Hematopoietic multipotent progenitor cell treated with erythropoietin and hydrocortisone succinate and interleukin-3 and kit ligand, for 15 days (in vitro differentiated cells): ENCODE measurements around the gene PYGM.

Experiments
- DNase-seq: peaks from one replicate; pipeline ENCODE4 v3.0.0-alpha.2; 2015; ENCODE audit warnings: low spot score

The PYGM gene

DNA sequence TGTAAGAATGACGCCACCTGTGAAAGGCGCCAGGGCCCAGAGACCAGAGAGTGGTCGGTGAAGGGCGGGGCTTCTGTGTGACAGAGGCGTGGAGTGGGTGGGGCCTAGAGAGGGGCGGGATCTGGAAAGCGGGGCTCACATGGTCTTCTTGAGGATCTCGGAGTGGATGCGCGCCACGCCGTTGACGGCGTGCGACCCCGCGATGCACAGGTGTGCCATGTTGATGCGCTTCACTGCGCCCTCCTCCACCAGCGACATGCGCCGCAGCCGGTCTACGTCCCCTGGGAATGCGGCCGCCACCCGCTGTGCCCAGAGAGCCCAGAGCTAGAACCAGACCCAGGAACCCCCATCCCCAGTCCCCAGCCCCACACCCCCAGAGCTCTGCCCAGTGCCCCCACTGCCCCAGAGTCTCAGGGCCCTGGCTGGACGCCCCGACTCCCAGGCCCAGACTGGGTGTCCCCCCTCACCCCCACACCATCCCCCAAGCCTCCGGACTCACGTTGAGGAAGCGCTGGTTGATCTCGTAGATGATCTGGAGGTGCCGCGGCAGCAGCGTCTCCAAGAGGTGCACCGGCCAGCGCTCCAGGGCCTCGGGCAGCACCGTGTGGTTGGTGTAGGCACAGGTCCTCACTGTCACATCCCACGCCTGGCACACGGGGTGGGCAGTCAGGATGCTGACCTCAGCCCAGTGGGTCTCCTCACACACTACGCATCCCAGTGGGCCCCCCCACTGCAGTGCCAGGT is 6.2 kb downstream of the PYGM start:
- DNase-seq = no peak

DNA sequence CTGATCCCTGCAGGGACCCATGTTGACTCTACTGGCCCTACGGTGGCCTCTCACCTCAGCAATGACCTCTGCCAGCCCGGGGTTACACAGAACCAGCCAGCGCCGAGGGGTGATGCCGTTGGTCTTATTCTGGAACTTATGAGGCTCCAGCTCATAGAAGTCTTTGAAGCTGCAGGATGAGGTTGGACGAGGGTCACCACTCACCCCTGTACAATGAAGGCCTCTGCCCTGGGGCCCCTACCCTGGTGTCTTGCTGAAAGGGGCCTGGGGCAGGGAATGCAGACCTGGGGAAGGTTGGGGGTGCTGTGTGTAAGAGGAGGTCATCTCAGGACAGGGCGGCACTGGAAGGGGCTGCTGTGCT is 6.8 kb downstream of the PYGM start:
- no peak for DNase-seq

DNA sequence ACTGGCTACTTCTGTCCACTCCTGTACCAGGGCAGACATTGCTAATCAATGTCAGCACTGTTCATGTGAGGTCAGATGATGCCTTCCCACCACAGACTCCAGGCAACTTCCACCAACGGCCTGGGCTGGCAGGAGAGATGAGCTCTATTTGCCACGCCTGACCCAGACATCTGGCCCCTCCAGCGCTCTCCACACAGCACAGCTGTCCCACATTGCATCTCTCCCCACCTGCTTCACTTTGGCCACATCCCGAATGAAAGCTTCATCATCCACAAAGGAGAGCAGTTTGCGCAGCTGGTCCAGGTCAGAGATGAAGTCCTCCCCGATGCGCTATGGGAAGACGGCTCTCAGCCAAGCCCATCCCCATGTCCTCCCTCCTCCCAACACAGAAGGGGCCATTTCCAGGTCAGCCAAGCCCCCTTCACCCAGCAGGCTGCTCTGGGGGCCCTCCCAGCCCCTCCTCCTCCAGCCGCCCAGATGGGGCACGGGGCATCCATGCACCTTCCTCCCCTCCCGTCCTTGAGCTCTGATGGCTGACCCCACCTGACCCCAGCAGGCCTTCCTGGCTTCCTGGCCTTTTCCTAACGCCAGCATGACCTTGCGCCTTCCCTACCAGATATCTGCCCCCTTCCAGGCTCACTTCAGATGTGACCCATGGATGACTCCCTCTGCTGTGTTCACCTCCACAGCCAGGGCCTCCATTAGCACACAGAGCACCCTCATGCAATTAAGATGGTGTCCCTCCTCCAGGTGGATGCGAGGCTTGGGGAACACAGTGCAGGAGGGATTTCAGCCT is 7.4 kb downstream of the PYGM start:
- DNase-seq = no peak

DNA sequence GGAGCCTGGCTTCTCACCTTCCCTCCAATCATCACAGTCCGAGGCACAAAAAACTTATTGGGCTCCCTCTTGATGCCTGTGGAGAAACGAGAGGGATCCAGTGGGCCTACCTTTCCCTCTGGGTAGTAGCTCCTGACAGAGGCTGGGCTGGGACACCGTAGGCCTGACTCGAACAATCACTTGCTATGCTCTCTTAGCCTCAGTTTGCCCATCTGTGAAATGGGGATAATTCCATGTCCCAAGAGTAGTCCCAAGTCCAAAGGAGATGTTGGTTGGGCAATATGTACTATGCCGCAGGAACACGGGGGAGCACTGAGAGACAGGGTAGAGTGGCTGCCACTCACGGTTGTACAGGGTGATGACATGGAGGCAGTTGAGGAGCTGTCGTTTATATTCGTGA is 8.2 kb downstream of the PYGM start:
- DNase-seq = no peak

DNA sequence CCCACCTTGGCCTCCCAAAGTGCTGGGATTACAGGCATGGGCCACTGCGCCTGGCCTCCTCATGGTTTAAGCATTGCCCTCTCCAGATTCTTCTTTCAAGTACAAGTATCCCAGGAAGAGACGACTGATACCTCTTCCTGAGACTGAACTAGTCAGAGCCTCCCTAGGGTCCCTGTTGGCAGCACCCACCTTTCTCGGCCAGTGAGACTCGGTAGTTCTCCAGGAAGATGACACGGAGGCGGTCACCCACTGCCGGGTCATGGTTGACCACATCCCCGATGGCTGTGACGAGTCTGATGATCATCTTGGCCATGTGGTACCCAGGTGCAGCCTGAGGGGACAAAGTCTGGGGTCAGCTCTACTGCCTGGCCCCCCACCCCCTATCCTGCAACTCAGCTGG is 8.6 kb downstream of the PYGM start:
- no peak for DNase-seq

DNA sequence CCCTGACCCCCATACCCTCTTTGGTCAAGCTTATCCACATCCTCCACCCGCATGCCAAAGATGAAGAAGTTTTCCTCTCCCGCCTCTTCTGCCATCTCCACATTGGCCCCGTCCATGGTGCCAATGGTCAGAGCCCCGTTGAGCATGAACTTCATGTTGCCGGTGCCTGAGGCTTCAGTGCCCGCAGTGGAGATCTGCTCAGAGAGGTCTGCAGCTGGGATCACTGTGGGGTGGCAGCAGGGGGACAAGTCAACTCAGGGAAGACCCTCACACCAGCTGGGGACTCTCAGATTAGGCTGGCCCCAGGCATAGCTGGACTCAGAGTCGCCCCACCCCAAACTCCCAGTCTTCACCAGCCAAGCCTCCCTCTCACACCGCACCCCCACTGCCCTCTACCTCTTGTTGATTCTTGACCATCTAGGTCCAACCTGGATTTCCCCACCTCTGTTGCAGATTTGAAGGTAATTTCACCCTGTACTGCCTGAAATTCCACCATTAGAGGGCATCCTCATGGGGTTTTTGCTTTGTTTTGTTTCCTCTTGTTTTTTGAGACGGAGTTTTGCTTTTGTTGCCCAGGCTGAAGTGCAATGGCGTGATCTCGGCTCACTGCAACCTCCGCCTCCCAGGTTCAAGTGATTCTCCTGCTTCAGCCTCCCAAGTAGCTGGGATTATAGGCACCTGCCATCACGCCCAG is 9.3 kb downstream of the PYGM start:
- no peak for DNase-seq

DNA sequence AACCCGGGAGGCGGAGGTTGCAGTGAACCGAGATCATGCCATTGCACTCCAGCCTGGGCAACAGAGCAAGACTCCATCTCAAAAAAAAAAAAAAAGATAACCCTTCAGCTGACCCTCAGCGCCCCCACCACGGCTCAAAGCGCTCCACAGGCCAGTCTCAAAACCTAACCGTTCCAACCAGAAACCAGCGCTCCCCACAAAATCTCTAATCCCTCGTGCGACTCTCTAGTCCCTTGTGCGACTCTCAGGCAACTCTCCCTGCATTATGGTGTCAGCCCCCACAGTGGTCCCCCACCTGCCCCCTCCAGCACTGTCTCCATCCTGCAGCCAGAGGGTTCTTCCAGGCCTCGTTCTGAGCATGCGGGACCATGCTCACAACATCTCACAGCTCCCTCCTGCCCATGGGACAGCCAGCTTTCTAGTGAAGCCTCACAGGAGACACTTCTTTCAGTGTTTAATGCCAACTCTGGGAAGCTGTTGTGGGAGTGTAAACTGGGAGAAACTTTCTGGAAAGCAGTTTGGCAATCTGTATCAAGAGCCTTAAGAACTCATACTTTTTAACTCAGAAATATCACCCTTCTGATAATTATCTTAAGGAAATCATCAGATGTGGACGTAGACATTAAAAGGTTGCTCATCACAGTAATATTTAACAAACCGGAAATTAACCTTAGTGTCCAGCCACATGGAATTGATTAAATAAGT is 11.7 kb downstream of the PYGM start:
- no peak for DNase-seq

DNA sequence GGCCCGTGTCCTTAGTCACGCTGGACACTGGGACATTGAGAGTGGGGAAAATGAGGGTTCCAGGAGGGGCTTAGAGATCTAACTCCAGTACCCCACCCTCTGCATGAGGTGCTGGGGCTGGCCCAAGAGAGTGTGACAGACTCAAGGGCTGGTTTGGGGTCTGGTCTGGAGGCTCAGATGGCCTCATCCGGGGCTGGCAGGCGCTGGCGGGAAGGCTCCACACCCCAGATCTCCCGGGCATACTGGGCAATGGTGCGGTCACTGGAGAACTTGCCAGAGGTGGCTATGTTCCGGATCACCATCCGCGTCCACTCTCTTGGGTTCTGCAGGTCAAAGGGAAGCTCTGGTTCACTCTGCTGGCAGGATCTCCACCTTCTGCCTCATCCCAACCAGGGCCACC is 13.3 kb downstream of the PYGM start:
- no peak for DNase-seq

DNA sequence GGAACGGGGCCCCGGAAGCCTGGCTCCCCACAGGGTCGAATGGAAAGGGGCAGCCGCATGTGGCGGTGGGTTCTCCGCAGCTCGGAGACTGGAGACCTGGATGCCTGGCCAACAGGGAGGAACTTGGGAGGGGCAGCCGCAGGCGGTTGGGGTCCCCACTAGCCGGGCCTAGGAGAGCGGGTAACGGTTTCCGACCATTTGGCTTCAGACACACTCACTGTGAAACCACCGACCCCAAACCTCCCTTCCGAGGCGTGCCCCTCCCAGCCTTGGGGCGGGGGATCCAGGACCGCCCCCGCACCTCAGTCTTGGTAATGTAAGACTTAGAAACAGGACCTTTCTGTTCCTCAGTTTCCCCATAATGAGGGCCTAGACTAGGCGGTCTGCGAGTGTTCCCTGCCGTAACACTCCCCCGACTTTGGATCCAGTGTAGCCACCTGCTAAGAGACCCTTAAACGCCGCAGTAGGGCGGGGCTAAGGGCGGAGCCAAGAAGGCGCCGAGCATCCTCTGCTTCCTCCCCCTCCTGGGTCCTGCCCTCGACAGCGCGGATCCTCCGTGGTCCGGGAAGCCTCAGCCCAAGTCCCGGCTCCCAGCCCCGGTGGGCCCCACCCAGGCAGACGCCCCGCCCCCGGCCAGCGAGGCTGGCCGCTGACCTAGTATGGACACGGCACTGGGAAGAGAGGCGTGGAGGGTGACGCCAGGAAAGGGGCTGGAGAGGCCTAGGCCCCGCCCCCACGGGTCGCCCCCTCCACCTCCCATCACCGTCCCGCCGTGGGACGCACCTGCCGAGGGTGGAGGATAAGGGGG is 14.0 kb downstream of the PYGM start:
- no peak for DNase-seq

DNA sequence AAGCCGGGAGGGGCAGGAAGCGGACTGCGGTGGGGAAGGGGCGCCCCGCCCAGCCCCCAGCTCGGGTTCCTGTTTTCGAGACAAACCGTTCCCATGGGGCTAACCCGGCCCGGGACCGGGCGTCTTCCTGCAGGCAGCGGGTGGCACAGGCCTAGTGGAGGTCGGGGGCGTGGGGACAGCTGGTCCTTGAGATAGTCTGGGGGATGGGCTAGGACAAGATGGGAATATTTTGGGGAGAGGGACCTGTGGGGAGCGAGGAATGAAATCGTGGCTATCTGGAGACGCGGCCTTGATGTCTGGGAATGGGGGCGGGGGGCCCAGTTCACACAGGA is 14.6 kb downstream of the PYGM start:
- no peak for DNase-seq

DNA sequence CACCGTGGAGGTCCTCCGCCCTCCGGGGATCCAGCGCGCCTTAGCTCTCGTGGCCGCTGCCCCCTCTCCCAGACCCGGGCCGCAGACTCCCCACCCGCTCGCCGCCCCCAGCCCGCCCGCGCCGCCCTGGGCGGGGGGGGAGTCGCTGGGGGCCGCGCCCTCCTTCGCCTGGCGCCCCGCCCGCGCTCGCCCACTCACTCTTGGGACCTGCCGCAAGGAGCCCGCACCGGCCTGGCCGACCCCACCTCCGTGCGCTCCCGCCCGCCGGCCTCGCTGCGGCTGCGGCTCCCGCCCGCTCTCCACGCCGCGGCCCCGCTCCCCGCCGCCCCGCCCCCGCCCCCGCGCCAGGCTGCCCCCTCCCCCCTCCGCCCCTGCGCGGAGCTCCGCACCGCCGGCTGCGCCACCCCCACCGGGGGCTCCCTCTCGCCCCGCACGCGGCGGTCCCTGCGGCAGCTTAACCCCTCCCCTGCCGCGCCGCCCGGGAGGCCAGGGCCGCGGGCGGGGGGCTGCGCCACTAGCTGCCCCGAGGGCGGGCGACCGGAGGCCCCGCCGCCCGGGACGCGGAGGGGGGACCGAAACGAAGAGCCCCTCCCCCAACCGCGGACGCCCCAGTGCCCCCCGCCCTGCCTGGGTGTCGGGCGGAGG is 15.1 kb downstream of the PYGM start:
- no peak for DNase-seq

DNA sequence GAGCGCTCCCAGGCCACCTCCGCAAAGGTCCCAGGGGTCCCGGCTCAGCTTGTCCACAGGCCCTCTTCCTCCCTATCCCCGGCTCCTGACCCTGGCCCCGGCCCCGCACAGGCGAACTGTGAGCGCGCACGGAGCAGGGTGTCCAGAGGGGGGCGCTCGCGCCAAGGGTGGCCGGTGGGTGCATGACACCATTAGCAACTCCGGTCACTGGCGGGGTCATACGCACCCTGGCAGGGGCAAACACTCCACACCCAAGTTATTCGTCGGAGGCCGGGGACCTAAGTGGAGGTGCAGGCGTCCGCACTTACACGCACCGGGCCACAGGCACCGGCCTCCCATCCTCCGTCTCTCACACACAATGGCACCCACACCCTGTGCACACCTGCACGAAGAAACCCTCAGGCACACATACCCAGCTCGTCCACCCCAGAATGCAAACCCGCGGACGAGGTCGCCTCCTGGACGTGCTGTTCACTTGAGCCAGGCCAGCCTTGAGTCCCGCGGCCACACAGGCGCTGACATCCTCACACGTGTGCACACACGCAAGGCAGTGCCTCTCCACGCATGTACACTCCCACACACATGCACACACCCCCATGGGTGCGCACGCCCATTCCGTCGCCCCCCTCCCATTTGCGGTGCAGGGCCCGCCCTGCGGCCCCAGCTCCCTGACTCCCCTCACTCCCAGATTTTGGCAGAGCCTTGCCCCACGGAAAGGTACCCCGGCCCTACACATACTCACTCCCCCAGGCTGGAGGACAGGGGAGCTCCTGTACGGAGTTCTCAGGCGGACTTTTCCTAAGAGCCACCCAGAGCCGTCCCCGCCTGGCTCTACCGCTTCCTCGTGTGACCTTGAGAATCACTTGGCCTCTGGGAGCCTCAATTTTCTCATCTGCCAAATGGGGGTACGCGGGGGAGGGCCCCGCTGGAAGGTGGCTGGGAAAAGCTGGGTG is 15.9 kb downstream of the PYGM start, which contains the start of gene RASGRP2:
TSS of gene RASGRP2 (minus strand) at position 552 of the 953 bp plus-strand sequence. CDS start 1,276 bp downstream, outside the sequence.
- DNase-seq = no peak

DNA sequence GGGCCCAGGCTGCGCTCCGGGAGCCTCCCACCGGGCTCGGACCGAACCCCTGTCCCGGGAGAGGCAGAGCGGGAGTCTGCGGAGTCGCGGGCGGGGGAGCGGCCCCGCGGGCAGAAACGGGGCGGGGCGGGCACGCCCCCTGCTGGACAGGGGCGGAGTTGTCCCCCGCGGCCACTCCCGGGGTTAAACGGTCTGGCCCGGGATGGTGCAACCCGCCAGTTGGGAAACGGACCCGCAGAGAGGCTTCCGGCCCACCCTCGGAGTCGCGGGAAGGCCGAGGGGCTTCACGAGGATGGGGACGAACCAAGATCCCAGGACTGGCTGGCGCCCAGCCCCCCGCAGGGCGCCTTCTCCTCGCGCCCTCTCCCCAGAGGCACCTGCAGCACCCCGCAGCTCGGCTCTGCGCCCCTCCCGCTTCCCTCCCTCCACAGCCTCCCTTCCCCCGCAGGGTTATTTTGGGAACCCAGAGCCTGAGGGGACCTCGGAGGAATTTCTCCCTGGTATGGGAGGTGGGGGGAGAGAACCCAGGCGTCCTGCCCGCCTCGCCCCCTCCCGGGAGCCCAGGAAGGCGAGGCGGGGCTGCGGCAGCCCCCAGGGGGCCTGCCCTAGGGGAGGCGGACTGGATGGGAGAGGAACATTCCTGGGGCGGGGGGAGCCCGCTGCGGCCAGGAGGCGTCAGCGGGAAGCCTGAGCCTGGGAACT is 16.7 kb downstream of the PYGM start:
- peak; percentile 64 for DNase-seq

DNA sequence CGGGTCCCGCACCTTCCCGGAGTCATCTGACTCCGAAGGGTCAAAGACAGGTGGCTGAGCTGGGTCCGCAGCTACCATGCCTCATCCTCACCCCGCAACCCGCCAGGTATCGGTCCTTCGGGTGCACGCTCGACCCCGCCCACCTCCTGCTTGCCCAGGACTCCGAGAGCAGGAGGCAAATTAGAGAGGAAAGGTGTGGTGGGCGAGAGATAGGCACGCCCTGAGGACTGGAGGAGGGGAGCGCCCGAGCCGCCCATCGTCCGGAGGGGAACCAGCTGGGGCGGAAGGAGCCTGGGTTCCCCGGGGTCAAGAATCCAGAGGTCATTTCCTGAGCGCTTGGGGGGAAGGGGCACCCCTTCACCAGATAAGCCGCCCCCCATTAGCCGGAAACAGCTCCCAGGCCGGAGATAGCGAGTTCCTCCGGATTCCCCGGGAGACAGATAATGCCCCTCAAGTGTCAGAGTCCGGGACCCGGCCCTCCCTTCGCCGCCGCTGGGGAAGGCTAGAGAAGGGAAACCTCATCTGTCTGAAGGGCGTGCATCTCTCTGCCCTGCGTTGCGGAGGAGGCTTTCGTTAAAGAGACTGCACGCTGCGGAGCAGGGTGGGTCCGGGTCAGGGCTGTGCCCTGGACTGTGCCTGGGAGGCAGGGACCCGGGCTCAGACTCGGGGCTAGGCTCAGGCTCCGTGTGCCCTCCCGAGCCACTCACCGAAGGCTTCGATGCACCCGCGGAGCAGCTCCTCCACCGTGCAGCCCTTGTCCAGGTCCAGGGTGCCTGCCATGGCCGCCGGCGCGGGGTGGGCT is 17.5 kb downstream of the PYGM start:
- DNase-seq = no peak

DNA sequence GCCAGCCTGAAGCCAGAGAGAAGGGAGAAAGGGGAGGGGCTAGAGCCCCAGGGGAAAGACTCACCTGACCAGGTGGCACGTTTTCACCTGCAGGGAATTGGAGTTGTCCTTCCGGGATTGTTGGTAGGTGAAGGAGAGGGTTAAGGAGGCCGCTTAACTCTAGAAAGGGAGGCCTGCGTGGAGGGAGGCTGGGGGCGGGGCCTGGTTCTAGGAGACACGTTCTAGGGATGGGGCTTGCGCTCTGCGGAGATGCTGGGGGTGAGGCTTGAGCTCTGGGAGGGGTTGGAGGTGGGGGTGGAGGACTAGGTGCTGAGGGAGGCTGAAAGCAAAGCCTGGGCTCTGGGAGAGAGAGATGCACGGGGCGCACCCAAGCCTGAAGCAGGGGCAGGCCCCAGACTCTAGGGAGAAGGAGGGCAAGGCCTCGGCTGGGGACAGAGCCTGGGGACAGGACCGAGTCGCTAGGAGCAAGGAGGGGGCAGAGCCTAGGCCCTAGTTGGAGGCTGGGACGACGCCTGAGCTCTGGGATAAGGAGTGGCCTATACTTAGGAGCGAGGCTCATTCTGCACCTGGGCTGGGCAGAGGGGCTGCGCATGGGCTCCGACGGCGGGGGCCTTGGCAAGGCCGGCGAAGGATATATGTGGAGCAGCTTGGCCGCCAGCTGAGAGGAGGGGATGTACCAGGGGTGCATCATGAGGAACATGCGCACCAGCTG is 18.2 kb downstream of the PYGM start:
- DNase-seq = no peak

DNA sequence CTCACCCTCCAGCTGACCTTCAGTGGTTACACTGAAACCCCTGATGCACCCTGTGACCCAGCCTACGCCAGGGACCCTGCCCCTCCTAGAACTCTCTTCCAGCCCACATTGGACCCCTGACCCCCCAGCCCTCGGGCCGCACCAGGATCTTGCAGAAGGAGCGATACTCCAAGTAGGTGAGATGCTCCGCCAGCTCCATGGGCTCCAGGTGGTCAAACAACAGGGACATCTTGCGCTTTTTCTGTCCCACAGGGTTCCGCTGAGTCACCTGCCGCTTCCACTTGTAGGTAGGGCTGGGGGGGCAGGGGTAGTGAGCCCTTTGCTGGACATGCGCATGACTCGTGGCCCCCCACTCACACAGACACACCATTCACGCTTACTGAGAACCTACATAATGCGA is 19.9 kb downstream of the PYGM start:
- DNase-seq = no peak

DNA sequence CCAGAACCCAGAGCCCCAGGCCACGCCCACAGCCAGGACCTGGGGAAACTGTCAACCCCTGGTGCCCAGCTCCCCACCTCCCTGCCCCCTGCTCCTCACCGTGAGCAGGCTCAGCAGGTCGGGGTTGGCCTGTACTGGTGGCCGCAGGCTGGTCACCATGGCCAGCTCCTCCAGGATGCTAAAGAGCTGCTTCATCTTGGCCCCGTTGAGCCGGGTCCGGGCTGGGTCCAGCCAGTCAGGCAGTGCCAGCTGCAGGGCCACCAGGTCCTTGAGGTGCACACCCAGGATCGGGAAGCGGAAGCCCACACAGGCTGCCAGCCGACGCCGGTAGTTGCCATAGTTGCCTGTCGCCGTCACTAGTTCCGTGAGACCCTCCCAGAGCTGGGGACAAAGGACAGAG is 23.1 kb downstream of the PYGM start:
- DNase-seq = no peak

DNA sequence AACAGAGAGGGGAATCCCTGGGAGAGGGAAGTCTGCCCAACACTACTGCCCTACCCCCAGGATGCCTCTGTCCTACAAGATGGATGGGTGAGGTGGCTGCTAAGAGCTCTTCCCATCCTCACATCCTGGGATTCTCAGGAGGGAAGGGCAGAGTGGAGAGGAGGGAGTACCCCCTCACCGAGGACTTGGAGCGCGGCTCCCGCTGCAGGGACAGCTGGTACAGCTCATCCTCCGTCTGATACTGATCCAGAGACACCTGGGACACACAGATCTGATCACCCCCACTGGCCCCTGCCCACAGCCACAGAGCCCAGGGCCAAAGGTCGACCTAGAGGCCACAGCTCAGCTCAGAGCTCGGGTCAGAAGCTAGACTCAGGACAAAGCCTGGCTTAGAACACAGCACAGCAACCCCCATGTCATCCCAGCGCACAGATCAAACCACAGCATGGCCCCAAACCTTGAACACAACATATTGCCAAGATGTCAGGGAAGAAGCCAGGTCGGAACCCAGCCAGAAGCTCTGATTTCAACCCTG is 24.0 kb downstream of the PYGM start:
- DNase-seq = no peak
